H1 (cell line): ENCODE measurements around the gene ULBP1. TPM values are rescaled to one million over a fixed set of nuclear protein-coding genes. Genes with fewer than 3 reads are reported as not detected.

Experiments
- CTCF ChIA-PET: fragments of 300-600 bp; sonication (Branson Sonifier 250); formaldehyde crosslinking; loops from one replicate; lab custom pipeline; 2021; ENCODE audit not compliant: partially characterized antibody; lab: Charles Lee
- POLR2A ChIA-PET: fragments of 300-600 bp; sonication (Branson Sonifier 250); formaldehyde crosslinking; loops from one replicate; lab custom pipeline; 2021; ENCODE audit warnings: inconsistent platforms; ENCODE audit not compliant: partially characterized antibody; lab: Charles Lee
- DNase-seq, 2 experiments: peaks; one replicate each; pipeline versions ENCODE4 v3.0.0 to v3.0.0-alpha.2; 2010 to 2022; ENCODE audit warnings: low spot score in 2 of 2, low read depth in 1 of 2, mixed read lengths in 1 of 2
- FAIRE-seq: peaks from 2 replicates; lab custom pipeline; 2011; peaks lifted over from hg19 to GRCh38; lab: Jason Lieb, UNC
- H2AFZ ChIP-seq: 2 replicates; pipeline ENCODE4 v1.8.1; 2012; ENCODE audit warnings: low read length, inconsistent platforms
- H2AK5ac ChIP-seq: 2 replicates; pipeline ENCODE4 v1.6.1; 2013; ENCODE audit warnings: low read depth, low read length
- H2BK120ac ChIP-seq: replicated peaks from 2 replicates; pipeline ENCODE3; 2013; ENCODE audit warnings: low read depth, low read length, inconsistent platforms
- H2BK12ac ChIP-seq: 2 replicates; pipeline ENCODE4 v1.6.1; 2013; ENCODE audit warnings: low read depth, low read length
- H2BK15ac ChIP-seq: 2 replicates; pipeline ENCODE4 v1.6.1; 2013; ENCODE audit warnings: low read length
- H2BK20ac ChIP-seq: 2 replicates; pipeline ENCODE4 v1.6.1; 2013; ENCODE audit warnings: low read length
- H2BK5ac ChIP-seq: 2 replicates; pipeline ENCODE4 v1.6.1; 2013; ENCODE audit warnings: low read depth, low read length
- H3K14ac ChIP-seq: 2 replicates; pipeline ENCODE4 v1.6.1; 2013; ENCODE audit warnings: inconsistent platforms; ENCODE audit not compliant: insufficient read length
- H3K18ac ChIP-seq: 2 replicates; pipeline ENCODE4 v1.6.1; 2013; ENCODE audit warnings: low read length; ENCODE audit errors: extremely low read depth
- H3K23ac ChIP-seq: 2 replicates; pipeline ENCODE4 v1.6.1; 2013; ENCODE audit warnings: inconsistent platforms; ENCODE audit not compliant: insufficient read length
- H3K23me2 ChIP-seq: 2 replicates; pipeline ENCODE4 v1.6.1; 2013; ENCODE audit warnings: low read depth, low read length
- H3K27ac ChIP-seq: 2 replicates; pipeline ENCODE4 v1.6.1; 2011; ENCODE audit warnings: low read depth, low read length, inconsistent platforms
- H3K27me3 ChIP-seq, 4 experiments: replicated peaks in 1 of 4; 1 replicate in 1 of 4; 2 replicates in 3 of 4; pipeline versions ENCODE4 v1.6.1 to v1.8.1; 2011 to 2013; ENCODE audit warnings: low read length in 3 of 4, mild to moderate bottlenecking in 3 of 4, inconsistent platforms in 2 of 4, mixed read lengths in 2 of 4, moderate library complexity in 1 of 4; ENCODE audit not compliant: control insufficient read depth in 3 of 4, insufficient read depth in 3 of 4; ENCODE audit errors: extremely low read depth in 1 of 4
- H3K36me3 ChIP-seq, 4 experiments: 2 replicates each; pipeline versions ENCODE4 v1.6.1 to v1.8.1; 2011 to 2013; ENCODE audit warnings: mild to moderate bottlenecking in 4 of 4, low read length in 3 of 4, moderate library complexity in 2 of 4, control low read depth in 1 of 4, inconsistent platforms in 1 of 4; ENCODE audit not compliant: insufficient read depth in 4 of 4, control insufficient read depth in 2 of 4
- H3K4ac ChIP-seq: replicated peaks from 2 replicates; pipeline ENCODE3; 2013; ENCODE audit warnings: low read length, low read depth, mixed read lengths, inconsistent platforms; ENCODE audit not compliant: insufficient read length
- H3K4me1 ChIP-seq, 4 experiments: replicated peaks in 1 of 4; 1 replicate in 1 of 4; 2 replicates in 3 of 4; pipeline versions ENCODE4 v1.6.1 to v1.8.1; 2011 to 2013; ENCODE audit warnings: low read length in 3 of 4, inconsistent platforms in 2 of 4, mixed read lengths in 1 of 4; ENCODE audit not compliant: insufficient read depth in 4 of 4, control insufficient read depth in 3 of 4
- H3K4me2 ChIP-seq, 2 experiments: 2 replicates each; pipeline versions ENCODE4 v1.6.1 to v1.8.1; 2011 to 2013; ENCODE audit warnings: low read depth in 2 of 2, low read length in 2 of 2, control low read depth in 1 of 2, inconsistent platforms in 1 of 2, mild to moderate bottlenecking in 1 of 2; ENCODE audit not compliant: insufficient read depth in 1 of 2
- H3K4me3 ChIP-seq, 4 experiments: fragments of 200-600, 300-600 bp in 1 of 4; sonication (generic), shearing (Covaris generic), sonication (Bioruptor Twin) in 1 of 4; 2 replicates each; pipeline versions ENCODE4 v1.5.1 to v1.8.1; 2011 to 2016; ENCODE audit warnings: low read length in 4 of 4, low read depth in 3 of 4, control low read depth in 2 of 4, inconsistent platforms in 2 of 4, mild to moderate bottlenecking in 2 of 4, mixed read lengths in 1 of 4, moderate library complexity in 1 of 4; ENCODE audit not compliant: insufficient read depth in 2 of 4; ENCODE audit errors: extremely low read depth in 1 of 4
- H3K56ac ChIP-seq: replicated peaks from 2 replicates; pipeline ENCODE3; 2013; ENCODE audit warnings: low read depth, mild to moderate bottlenecking, mixed read lengths, low read length, inconsistent platforms; ENCODE audit not compliant: insufficient read length
- H3K79me1 ChIP-seq: 2 replicates; pipeline ENCODE4 v1.6.1; 2013; ENCODE audit warnings: low read depth, low read length, control low read depth
- H3K79me2 ChIP-seq, 2 experiments: 2 replicates each; pipeline versions ENCODE4 v1.6.1 to v1.8.1; 2012 to 2013; ENCODE audit warnings: low read length in 2 of 2, mild to moderate bottlenecking in 2 of 2, inconsistent platforms in 1 of 2; ENCODE audit not compliant: insufficient read depth in 2 of 2, control insufficient read depth in 1 of 2
- H3K9ac ChIP-seq, 4 experiments: replicated peaks in 1 of 4; 1 replicate in 1 of 4; 2 replicates in 3 of 4; pipeline versions ENCODE4 v1.6.1 to v1.8.1; 2011 to 2013; ENCODE audit warnings: low read depth in 3 of 4, low read length in 3 of 4, control low read depth in 2 of 4, mild to moderate bottlenecking in 2 of 4, moderate library complexity in 2 of 4, inconsistent platforms in 1 of 4; ENCODE audit errors: extremely low read depth in 1 of 4
- H3K9me3 ChIP-seq, 2 experiments: 2 replicates each; pipeline versions ENCODE4 v1.6.1 to v1.8.1; 2012 to 2013; ENCODE audit warnings: mild to moderate bottlenecking in 2 of 2, moderate library complexity in 2 of 2, control low read depth in 1 of 2, inconsistent platforms in 1 of 2, low read depth in 1 of 2, low read length in 1 of 2, mixed read lengths in 1 of 2; ENCODE audit not compliant: insufficient read depth in 2 of 2
- H4K20me1 ChIP-seq, 2 experiments: replicated peaks in 1 of 2; 2 replicates each; pipeline versions ENCODE3 to v1.8.1; 2011 to 2013; ENCODE audit warnings: inconsistent platforms in 2 of 2, low read length in 2 of 2, mild to moderate bottlenecking in 1 of 2; ENCODE audit not compliant: insufficient read depth in 2 of 2, control insufficient read depth in 1 of 2
- H4K5ac ChIP-seq: 2 replicates; pipeline ENCODE4 v1.6.1; 2013; ENCODE audit warnings: low read length, low read depth, mixed read lengths, inconsistent platforms; ENCODE audit not compliant: insufficient read length
- H4K8ac ChIP-seq: 2 replicates; pipeline ENCODE4 v1.8.0; 2013; ENCODE audit warnings: mild to moderate bottlenecking, moderate library complexity, low read length, inconsistent platforms; ENCODE audit not compliant: insufficient read depth; ENCODE audit errors: extremely low read depth
- H4K91ac ChIP-seq: replicated peaks from 2 replicates; pipeline ENCODE3; 2013; ENCODE audit warnings: low read length, mixed read lengths, inconsistent platforms; ENCODE audit not compliant: insufficient read length
- ASH2L ChIP-seq: fragments of 200-600, 300-600 bp; sonication (generic); IDR thresholded peaks from one replicate; pipeline ENCODE4 v1.7.1; 2017; ENCODE audit warnings: low read length
- BACH1 ChIP-seq: IDR thresholded peaks from 2 replicates; pipeline ENCODE4 v1.6.1; 2012; ENCODE audit warnings: low read length, improper control_type of control experiment
- CBX8 ChIP-seq: fragments of 300-800, 300-1000 bp; sonication (generic); IDR thresholded peaks from 2 replicates; pipeline ENCODE4 v1.7.1; 2016; ENCODE audit warnings: low read depth, low read length, borderline replicate concordance
- CHD2 ChIP-seq: IDR thresholded peaks from 2 replicates; pipeline ENCODE4 v1.6.1; 2012; ENCODE audit warnings: low read length, improper control_type of control experiment
- SP1 ChIP-seq: IDR thresholded peaks from 2 replicates; pipeline ENCODE4 v1.6.1; 2011; ENCODE audit warnings: low read depth, low read length
- WGBS, 2 experiments: shearing (Covaris generic) in 1 of 2; methylation state at CpG; one replicate each; pipeline versions ENCODE4 v1.1.6 to v1.1.7; 2013 to 2015; ENCODE audit warnings: low lambda C conversion rate in 2 of 2, mixed read lengths in 2 of 2, inconsistent platforms in 1 of 2, low coverage in 1 of 2, missing lambda C conversion rate in 1 of 2; ENCODE audit not compliant: insufficient replicate concordance in 2 of 2, insufficient coverage in 1 of 2, insufficient read length in 1 of 2; ENCODE audit errors: extremely low coverage in 1 of 2, missing lambda C conversion rate in 1 of 2; 5-methylcytosine and 5-hydroxymethylcytosine counted together
- polyA plus RNA-seq, 7 experiments: library from polyadenylated mRNA; depleted of rRNA in 3 of 7; stranded (reverse) in 5 of 7; unstranded in 2 of 7; fragments of >200 nt in 5 of 7; fragments of 200-250 nt in 2 of 7; gene quantifications; 1 replicate in 5 of 7; 2 replicates in 1 of 7; 4 replicates in 1 of 7; pipeline versions ENCODE4 v1.2.1 to v1.2.3, GENCODE V29; 2011 to 2013; ENCODE audit warnings: missing spikeins in 2 of 7, mixed read lengths in 2 of 7
- total RNA-seq: library from RNA; stranded (reverse); fragmentation: NEBNext Ultra II Directional; extraction: Animal tissue kit (Norgen Biotek cat#: 25700); gene quantifications from 2 replicates; pipeline ENCODE4 v1.2.1, GENCODE V29; 2021

Gene ULBP1
- total and polyA plus RNA-seq, 2 of the 8 experiments (the other 6 are each of a cell fraction or from before 2014, with no cell fraction given) = 0.32 to 0.60 TPM

GRCh38 chr6:149987602-149988107 is 23.9 kb downstream of the ULBP1 start:
- H3K27ac ChIP-seq = no peak overlapping the region
- WGBS, 2 experiments = 60% methylated on average over 2 of the region's 2 CpGs; no CpG with 5 or more reads in 1 of the 2 experiments
- no peak overlapping the region for H2AFZ ChIP-seq

More at GRCh38 chr6:149987602-149988107, 23.9 kb downstream of the ULBP1 start:
- H3K9me3 ChIP-seq = no peaks in the 10 kb centered on the region
- H3K4me3 ChIP-seq = no peak overlapping the region
- no peak overlapping the region for H4K91ac ChIP-seq
- no peak overlapping the region for H4K8ac ChIP-seq
- no peak overlapping the region for H3K18ac ChIP-seq
- H3K27me3 ChIP-seq = peaks cover 79 to 95% (median 90%) of the 10 kb centered on the region in 4 experiments
- no peak overlapping the region for H2BK15ac ChIP-seq
- H3K23ac ChIP-seq = no peak overlapping the region
- H2BK120ac ChIP-seq = no peak overlapping the region
- H2BK12ac ChIP-seq = no peak overlapping the region
- H3K36me3 ChIP-seq = no peaks in the 10 kb centered on the region
- H4K5ac ChIP-seq = no peak overlapping the region
- H3K14ac ChIP-seq = no peak overlapping the region
- peaks cover 8 to 22% of the 10 kb centered on the region in 2 experiments for H4K20me1 ChIP-seq
- H3K23me2 ChIP-seq = no peaks in the 10 kb centered on the region; the same call in 1 of the 2 replicates
- DNase-seq = no peak
- H3K79me2 ChIP-seq = no peaks in the 10 kb centered on the region
- no peak overlapping the region for H2AK5ac ChIP-seq
- no peak overlapping the region for H3K4ac ChIP-seq
- H3K4me2 ChIP-seq = no peak overlapping the region; a peak in 1 of 4 replicates
- H3K79me1 ChIP-seq = no peaks in the 10 kb centered on the region
- ChIA-PET POLR2A (interaction anchor here (1.4 kb wide), 1 partner anchor 22 kb away, joined by 5 read pairs; no protein-coding TSS in a partner anchor), CTCF (no interaction called here)
- H3K4me1 ChIP-seq = peaks cover 2 to 24% (median 15%) of the 10 kb centered on the region in 4 experiments
- no peak overlapping the region for H3K56ac ChIP-seq
- no peak for FAIRE-seq
- no peak overlapping the region for H3K9ac ChIP-seq
- H2BK20ac ChIP-seq = no peak overlapping the region
- H2BK5ac ChIP-seq = no peak overlapping the region
- TF ChIP-seq ASH2L = no peak
- TF ChIP-seq CHD2 = no peak
- TF ChIP-seq BACH1 = no peak
- peak; percentile 49; the same call in 1 of the 2 replicates for TF ChIP-seq CBX8
- TF ChIP-seq SP1 = no peak
- TF ChIP-seq, all 59 proteins: peak for 1
